SK-N-SH treated with all-trans-retinoic acid at 6 μM for 48 hours (cell line): ENCODE results near the gene TGFA.

Experiments used
- ATAC-seq: fragments of 200-7000 bp; cut with Tn5 transposase; 3 replicates; pipeline ENCODE4 v1.9.1; 2020; ENCODE audit warnings: mild to moderate bottlenecking, moderate library complexity
- ARNTL ChIP-seq: fragments of 450-650 bp; formaldehyde crosslinking; IDR thresholded peaks from 2 replicates; pipeline ENCODE4 v1.5.0; 2020; ENCODE audit warnings: low read depth, mild to moderate bottlenecking, moderate library complexity, borderline replicate concordance
- BACH2 ChIP-seq: fragments of 250-450 bp; sonication (Bioruptor Pico); IDR thresholded peaks from 2 replicates; pipeline ENCODE4 v1.9.0; 2021; ENCODE audit warnings: mild to moderate bottlenecking, borderline replicate concordance
- CREB5 ChIP-seq: fragments of 250-450 bp; sonication (Bioruptor Pico); IDR thresholded peaks from 2 replicates; pipeline ENCODE4 v1.5.1; 2020; ENCODE audit warnings: low read depth, mild to moderate bottlenecking, moderate library complexity
- CSDC2 ChIP-seq: fragments of 250-450 bp; sonication (Bioruptor Pico); IDR thresholded peaks from 2 replicates; pipeline ENCODE4 v1.5.0; 2020; ENCODE audit warnings: mild to moderate bottlenecking, moderate library complexity
- ESRRG ChIP-seq: fragments of 250-450 bp; sonication (Bioruptor Pico); IDR thresholded peaks from 2 replicates; pipeline ENCODE4 v1.6.1; 2021; ENCODE audit warnings: mild to moderate bottlenecking
- GLIS3 ChIP-seq: fragments of 250-450 bp; sonication (Bioruptor Pico); IDR thresholded peaks from 2 replicates; pipeline ENCODE4 v1.5.0; 2020; ENCODE audit warnings: mild to moderate bottlenecking, moderate library complexity
- POU6F1 ChIP-seq: fragments of 250-450 bp; sonication (Bioruptor Pico); IDR thresholded peaks from 2 replicates; pipeline ENCODE4 v1.8.0; 2021; ENCODE audit warnings: low read depth, mild to moderate bottlenecking, moderate library complexity, borderline replicate concordance
- PPARA ChIP-seq: fragments of 250-450 bp; sonication (Bioruptor Pico); IDR thresholded peaks from 2 replicates; pipeline ENCODE4 v1.5.0; 2020; ENCODE audit warnings: mild to moderate bottlenecking, borderline replicate concordance
- RARB ChIP-seq: fragments of 250-450 bp; sonication (Bioruptor Pico); IDR thresholded peaks from 2 replicates; pipeline ENCODE4 v1.8.0; 2021; ENCODE audit warnings: mild to moderate bottlenecking, moderate library complexity
- TCF4 ChIP-seq: fragments of 250-450 bp; sonication (Bioruptor Pico); IDR thresholded peaks from 2 replicates; pipeline ENCODE4 v1.8.0; 2021; ENCODE audit warnings: mild to moderate bottlenecking, moderate library complexity, borderline replicate concordance
- TOX ChIP-seq: fragments of 250-450 bp; sonication (Bioruptor Pico); IDR thresholded peaks from 2 replicates; pipeline ENCODE4 v1.8.0; 2021; ENCODE audit warnings: mild to moderate bottlenecking, moderate library complexity, borderline replicate concordance
- TSHZ2 ChIP-seq: fragments of 250-450 bp; sonication (Bioruptor Pico); IDR thresholded peaks from 2 replicates; pipeline ENCODE4 v1.5.0; 2020; ENCODE audit warnings: mild to moderate bottlenecking, moderate library complexity
- ZFP3 ChIP-seq: fragments of 250-450 bp; sonication (Bioruptor Pico); IDR thresholded peaks from 2 replicates; pipeline ENCODE4 v1.5.0; 2020; ENCODE audit warnings: mild to moderate bottlenecking, moderate library complexity
- ZFP30 ChIP-seq: fragments of 450-650 bp; formaldehyde crosslinking; IDR thresholded peaks from 2 replicates; pipeline ENCODE4 v1.5.0; 2022; ENCODE audit warnings: mild to moderate bottlenecking, moderate library complexity
- ZNF565 ChIP-seq: fragments of 450-650 bp; formaldehyde crosslinking; conservative IDR thresholded peaks from 2 replicates; pipeline ENCODE4 v1.5.0; 2020; ENCODE audit warnings: low read depth, mild to moderate bottlenecking, moderate library complexity
- ZNF70 ChIP-seq: fragments of 450-650 bp; formaldehyde crosslinking; IDR thresholded peaks from 2 replicates; pipeline ENCODE4 v1.5.0; 2020; ENCODE audit warnings: mild to moderate bottlenecking, moderate library complexity
- ZNF8 ChIP-seq: fragments of 450-650 bp; formaldehyde crosslinking; IDR thresholded peaks from 2 replicates; pipeline ENCODE4 v1.5.0; 2020; ENCODE audit warnings: mild to moderate bottlenecking, moderate library complexity
- TF ChIP-seq, protein P1 (sequence below): fragments of 250-450 bp; sonication (Bioruptor Pico); IDR thresholded peaks from 2 replicates; pipeline ENCODE4 v1.8.0; 2020; ENCODE audit warnings: mild to moderate bottlenecking, moderate library complexity, borderline replicate concordance
- TF ChIP-seq, protein P2 (sequence below): fragments of 250-450 bp; sonication (Bioruptor Pico); IDR thresholded peaks from 2 replicates; pipeline ENCODE4 v1.5.1; 2021; ENCODE audit warnings: mild to moderate bottlenecking, moderate library complexity

The TGFA gene

GRCh38 chr2:70517804-70518203, 35.8 kb downstream of the TGFA start:
- ATAC-seq, result no peak
- TF ChIP-seq TSHZ2 (CRISPR knock-in tag) (no peak), BACH2 (CRISPR knock-in tag) (no peak), ZNF8 (CRISPR knock-in tag) (no peak), TCF4 (CRISPR knock-in tag) (no peak), CSDC2 (no peak), ZNF565 (CRISPR knock-in tag) (no peak), ZNF70 (no peak), POU6F1 (CRISPR knock-in tag) (no peak), ARNTL (no peak), ZFP30 (CRISPR knock-in tag) (no peak), GLIS3 (CRISPR knock-in tag) (no peak), TOX (no peak)
- TF ChIP-seq, protein P1, sequence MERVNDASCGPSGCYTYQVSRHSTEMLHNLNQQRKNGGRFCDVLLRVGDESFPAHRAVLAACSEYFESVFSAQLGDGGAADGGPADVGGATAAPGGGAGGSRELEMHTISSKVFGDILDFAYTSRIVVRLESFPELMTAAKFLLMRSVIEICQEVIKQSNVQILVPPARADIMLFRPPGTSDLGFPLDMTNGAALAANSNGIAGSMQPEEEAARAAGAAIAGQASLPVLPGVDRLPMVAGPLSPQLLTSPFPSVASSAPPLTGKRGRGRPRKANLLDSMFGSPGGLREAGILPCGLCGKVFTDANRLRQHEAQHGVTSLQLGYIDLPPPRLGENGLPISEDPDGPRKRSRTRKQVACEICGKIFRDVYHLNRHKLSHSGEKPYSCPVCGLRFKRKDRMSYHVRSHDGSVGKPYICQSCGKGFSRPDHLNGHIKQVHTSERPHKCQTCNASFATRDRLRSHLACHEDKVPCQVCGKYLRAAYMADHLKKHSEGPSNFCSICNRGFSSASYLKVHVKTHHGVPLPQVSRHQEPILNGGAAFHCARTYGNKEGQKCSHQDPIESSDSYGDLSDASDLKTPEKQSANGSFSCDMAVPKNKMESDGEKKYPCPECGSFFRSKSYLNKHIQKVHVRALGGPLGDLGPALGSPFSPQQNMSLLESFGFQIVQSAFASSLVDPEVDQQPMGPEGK (CRISPR knock-in tag), result no peak

DNA sequence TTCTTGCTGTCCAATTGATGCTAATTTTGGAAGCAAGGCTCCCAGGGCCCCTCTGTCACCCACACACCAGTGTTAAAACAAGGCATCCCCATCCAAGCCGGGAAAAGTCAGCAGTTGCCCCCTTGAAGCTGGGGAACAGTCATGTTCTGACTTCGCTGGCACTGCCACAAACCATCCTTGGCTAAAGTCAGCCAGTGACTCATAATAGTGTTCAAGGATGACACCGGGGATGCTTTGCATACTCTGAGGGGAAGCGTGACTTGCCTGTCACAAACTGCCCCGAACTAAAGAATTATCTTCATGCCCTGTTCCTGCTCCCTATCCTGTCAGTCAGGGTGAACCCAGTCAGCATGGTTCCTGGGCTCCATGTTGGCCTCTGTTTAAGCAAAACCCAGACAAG, 37.0 kb downstream of the TGFA start:
- no peak for ATAC-seq

More for the DNA sequence above, 37.0 kb downstream of the TGFA start:
- TF ChIP-seq RARB (CRISPR knock-in tag) (no peak), ZNF565 (CRISPR knock-in tag) (no peak), ESRRG (CRISPR knock-in tag) (no peak), TCF4 (CRISPR knock-in tag) (no peak), ZFP3 (no peak), POU6F1 (CRISPR knock-in tag) (no peak), ARNTL (no peak), TOX (no peak), CREB5 (CRISPR knock-in tag) (no peak), PPARA (CRISPR knock-in tag) (no peak), ZFP30 (CRISPR knock-in tag) (no peak), ZNF70 (no peak), BACH2 (CRISPR knock-in tag) (no peak)
- TF ChIP-seq, protein P2, sequence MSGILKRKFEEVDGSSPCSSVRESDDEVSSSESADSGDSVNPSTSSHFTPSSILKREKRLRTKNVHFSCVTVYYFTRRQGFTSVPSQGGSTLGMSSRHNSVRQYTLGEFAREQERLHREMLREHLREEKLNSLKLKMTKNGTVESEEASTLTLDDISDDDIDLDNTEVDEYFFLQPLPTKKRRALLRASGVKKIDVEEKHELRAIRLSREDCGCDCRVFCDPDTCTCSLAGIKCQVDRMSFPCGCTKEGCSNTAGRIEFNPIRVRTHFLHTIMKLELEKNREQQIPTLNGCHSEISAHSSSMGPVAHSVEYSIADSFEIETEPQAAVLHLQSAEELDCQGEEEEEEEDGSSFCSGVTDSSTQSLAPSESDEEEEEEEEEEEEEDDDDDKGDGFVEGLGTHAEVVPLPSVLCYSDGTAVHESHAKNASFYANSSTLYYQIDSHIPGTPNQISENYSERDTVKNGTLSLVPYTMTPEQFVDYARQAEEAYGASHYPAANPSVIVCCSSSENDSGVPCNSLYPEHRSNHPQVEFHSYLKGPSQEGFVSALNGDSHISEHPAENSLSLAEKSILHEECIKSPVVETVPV (CRISPR knock-in tag), result no peak
- TF ChIP-seq, protein P1 (CRISPR knock-in tag), result no peak
